Lower leg skin (tissue), 3 donors: ENCODE measurements around the gene ADAMTS14.

Experiments used
- CTCF ChIP-seq, 3 donors: fragments of 450-650 bp; IDR thresholded peaks; one replicate each; pipeline ENCODE4 v1.5.1; 2016; ENCODE audit warnings: antibody characterized with exemption in 3 of 3, mild to moderate bottlenecking in 3 of 3, moderate library complexity in 2 of 3
- POLR2A ChIP-seq, 2 donors: fragments of 450-650 bp; IDR thresholded peaks; one replicate each; pipeline ENCODE4 v1.6.1; 2016 to 2017; ENCODE audit warnings: antibody characterized with exemption in 2 of 2, mild to moderate bottlenecking in 1 of 2, moderate library complexity in 1 of 2

GRCh38 chr10:70744617-70745143 is 72.4 kb downstream of the ADAMTS14 start:
- no peak for TF ChIP-seq CTCF (IDR thresholded peaks at IDR 0.05)
- no peak for TF ChIP-seq POLR2A (IDR thresholded peaks at IDR 0.05)
